ENCODE measurements around the gene UMODL1. TPM values are rescaled to one million over a fixed set of nuclear protein-coding genes. Genes with fewer than 3 reads are reported as not detected.
A peak's percentile ranks its signal among the peaks of the same experiment; 100 is the strongest.

UMODL1 gene
- total and polyA plus RNA-seq, 2 donors from 2014 or later, result 0.39 TPM; not detected in 1

GRCh38 chr21:42086969-42087368, 15.9 kb downstream of the UMODL1 start:
- H3K36me3 ChIP-seq (ENCODE audit: control insufficient read depth in 2 of 3, insufficient read depth in 3 of 3, low read length in 3 of 3), result no peaks in the 10 kb centered on the region
- TF ChIP-seq CTCF (IDR thresholded peaks at IDR 0.05; ENCODE audit: borderline replicate concordance, extremely low read depth, insufficient read depth), result no peak
- no peak overlapping the region for H3K27ac ChIP-seq (ENCODE audit: low read depth in 2 of 2, low read length in 2 of 2)
- no peak overlapping the region for H3K9ac ChIP-seq (ENCODE audit: low read length in 3 of 3)
- H3K9me3 ChIP-seq (ENCODE audit: control insufficient read depth in 2 of 3, insufficient read depth in 1 of 3, low read length in 3 of 3), result no peaks in the 10 kb centered on the region
- H3K27me3 ChIP-seq (ENCODE audit: control insufficient read depth, insufficient read depth, low read length), result no peaks in the 10 kb centered on the region
- H3K4me3 ChIP-seq (ENCODE audit: low read length in 3 of 3), result no peak overlapping the region
- intact Hi-C loops (cut with DNase I), result no loop called here
- DNase-seq (no peak), FAIRE-seq (no peak)
- H3K4me1 ChIP-seq (ENCODE audit: control insufficient read depth in 2 of 3, insufficient read depth in 2 of 3, low read depth in 1 of 3, low read length in 3 of 3), result peaks cover 0 to 3% (median 0%) of the 10 kb centered on the region in 3 donors

DNA sequence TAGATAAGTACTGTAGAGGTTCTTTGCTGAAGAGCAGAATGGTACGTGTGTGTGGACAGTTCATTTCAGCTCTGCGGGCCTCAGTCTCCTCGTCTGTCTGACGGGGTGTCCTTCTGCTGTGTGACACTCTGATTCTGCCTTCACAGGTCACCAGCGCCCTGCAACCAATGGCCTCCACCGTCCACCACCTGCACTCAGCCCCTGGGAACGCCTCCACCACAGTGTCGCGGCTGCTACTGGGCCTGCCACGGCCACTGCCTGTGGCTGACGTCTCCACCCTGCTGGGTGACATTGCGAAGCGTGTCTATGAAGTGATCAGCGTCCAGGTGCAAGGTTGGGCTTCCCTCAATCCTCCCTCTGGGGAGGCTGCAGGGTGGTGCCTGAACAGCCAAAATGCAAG, 17.0 kb downstream of the UMODL1 start:
- DNase-seq (peak in 1 of 5 donors; percentile 51), FAIRE-seq (no peak)
- no peak overlapping the region for H3K9ac ChIP-seq (ENCODE audit: low read length in 3 of 3)
- peaks cover 0 to 3% (median 0%) of the 10 kb centered on the region in 3 donors for H3K4me1 ChIP-seq (ENCODE audit: control insufficient read depth in 2 of 3, insufficient read depth in 2 of 3, low read depth in 1 of 3, low read length in 3 of 3)
- H3K36me3 ChIP-seq (ENCODE audit: control insufficient read depth in 2 of 3, insufficient read depth in 3 of 3, low read length in 3 of 3), result no peaks in the 10 kb centered on the region
- no peaks in the 10 kb centered on the region for H3K9me3 ChIP-seq (ENCODE audit: control insufficient read depth in 2 of 3, insufficient read depth in 1 of 3, low read length in 3 of 3)
- intact Hi-C loops (cut with DNase I), result no loop called here
- no peak overlapping the region for H3K27ac ChIP-seq (ENCODE audit: low read depth in 2 of 2, low read length in 2 of 2)
- H3K27me3 ChIP-seq (ENCODE audit: control insufficient read depth, insufficient read depth, low read length), result no peaks in the 10 kb centered on the region
- H3K4me3 ChIP-seq (ENCODE audit: low read length in 3 of 3), result no peak overlapping the region
- TF ChIP-seq CTCF (IDR thresholded peaks at IDR 0.05; ENCODE audit: borderline replicate concordance, extremely low read depth, insufficient read depth), result no peak

- H3K9me3 ChIP-seq (ENCODE audit: control insufficient read depth in 2 of 3, insufficient read depth in 1 of 3, low read length in 3 of 3), result no peaks in the 10 kb centered on the region
- TF ChIP-seq CTCF (IDR thresholded peaks at IDR 0.05; ENCODE audit: borderline replicate concordance, extremely low read depth, insufficient read depth), result no peak
- no peak for FAIRE-seq
- no peak for DNase-seq
- intact Hi-C loops (cut with DNase I), result no loop called here
- H3K36me3 ChIP-seq (ENCODE audit: control insufficient read depth in 2 of 3, insufficient read depth in 3 of 3, low read length in 3 of 3), result no peaks in the 10 kb centered on the region
- H3K4me3 ChIP-seq (ENCODE audit: low read length in 3 of 3), result no peak overlapping the region
- H3K27me3 ChIP-seq (ENCODE audit: control insufficient read depth, insufficient read depth, low read length), result no peaks in the 10 kb centered on the region
- H3K4me1 ChIP-seq (ENCODE audit: control insufficient read depth in 2 of 3, insufficient read depth in 2 of 3, low read depth in 1 of 3, low read length in 3 of 3), result peaks cover 0 to 3% (median 0%) of the 10 kb centered on the region in 3 donors
- no peak overlapping the region for H3K9ac ChIP-seq (ENCODE audit: low read length in 3 of 3)
- no peak overlapping the region for H3K27ac ChIP-seq (ENCODE audit: low read depth in 2 of 2, low read length in 2 of 2)
Measured at GRCh38 chr21:42088658-42089057, 17.5 kb downstream of the UMODL1 start.

- no peaks in the 10 kb centered on the region for H3K9me3 ChIP-seq (ENCODE audit: control insufficient read depth in 2 of 3, insufficient read depth in 1 of 3, low read length in 3 of 3)
- peaks cover 0 to 3% (median 0%) of the 10 kb centered on the region in 3 donors for H3K4me1 ChIP-seq (ENCODE audit: control insufficient read depth in 2 of 3, insufficient read depth in 2 of 3, low read depth in 1 of 3, low read length in 3 of 3)
- TF ChIP-seq CTCF (IDR thresholded peaks at IDR 0.05; ENCODE audit: borderline replicate concordance, extremely low read depth, insufficient read depth), result no peak
- H3K36me3 ChIP-seq (ENCODE audit: control insufficient read depth in 2 of 3, insufficient read depth in 3 of 3, low read length in 3 of 3), result no peaks in the 10 kb centered on the region
- H3K27ac ChIP-seq (ENCODE audit: low read depth in 2 of 2, low read length in 2 of 2), result no peak overlapping the region
- FAIRE-seq (no peak), DNase-seq (no peak)
- intact Hi-C loops (cut with DNase I), result no loop called here
- H3K4me3 ChIP-seq (ENCODE audit: low read length in 3 of 3), result no peak overlapping the region
- no peaks in the 10 kb centered on the region for H3K27me3 ChIP-seq (ENCODE audit: control insufficient read depth, insufficient read depth, low read length)
- H3K9ac ChIP-seq (ENCODE audit: low read length in 3 of 3), result no peak overlapping the region
Measured at GRCh38 chr21:42089093-42089631, 18.0 kb downstream of the UMODL1 start.

All from kidney (tissue), 14 donors.